Thyroid gland (tissue), 4 donors: ENCODE results near the gene SHISA9.

Source experiments
- CTCF ChIP-seq, 6 experiments: fragments of 200-600 bp in 3 of 6; fragments of 450-650 bp in 3 of 6; sonication (generic) in 3 of 6; IDR thresholded peaks; one replicate each; pipeline ENCODE4 v1.5.1; 2016 to 2019; ENCODE audit warnings: antibody characterized with exemption in 6 of 6, mild to moderate bottlenecking in 2 of 6, inconsistent platforms in 1 of 6, moderate library complexity in 1 of 6
- POLR2A ChIP-seq, 2 donors: fragments of 450-650 bp; IDR thresholded peaks; one replicate each; pipeline ENCODE4 v1.6.1; 2017; ENCODE audit warnings: antibody characterized with exemption in 2 of 2, mild to moderate bottlenecking in 2 of 2, moderate library complexity in 1 of 2

GRCh38 chr16:12907670-12908233 lies 6.4 kb downstream of the SHISA9 start:
- TF ChIP-seq CTCF (IDR thresholded peaks at IDR 0.05) (no peak), POLR2A (IDR thresholded peaks at IDR 0.05) (no peak)
